Neutrophil (primary cell): ENCODE data around the gene TBL1XR1.

Experiments
- H3K27ac ChIP-seq: fragments of 200-600 bp; sonication (generic); 2 replicates; pipeline ENCODE4 v1.5.1; 2016; ENCODE audit warnings: mild to moderate bottlenecking, moderate library complexity
- H3K27me3 ChIP-seq: fragments of 200-600 bp; sonication (generic); 2 replicates; pipeline ENCODE4 v1.6.0; 2016; ENCODE audit warnings: mild to moderate bottlenecking
- H3K36me3 ChIP-seq: fragments of 200-600 bp; sonication (generic); 2 replicates; pipeline ENCODE4 v1.5.1; 2017
- H3K4me1 ChIP-seq, 2 experiments: fragments of 200-600 bp in 1 of 2; sonication (generic) in 1 of 2; 1 replicate in 1 of 2; 2 replicates in 1 of 2; pipeline versions ENCODE4 v1.5.1 to v1.6.1; 2013 to 2016; ENCODE audit warnings: low read depth in 1 of 2, low read length in 1 of 2, mild to moderate bottlenecking in 1 of 2, moderate library complexity in 1 of 2; ENCODE audit not compliant: control insufficient read depth in 1 of 2, insufficient read depth in 1 of 2
- H3K4me3 ChIP-seq, 2 experiments: fragments of 200-600 bp in 1 of 2; sonication (generic) in 1 of 2; 1 replicate in 1 of 2; 2 replicates in 1 of 2; pipeline ENCODE4 v1.5.1; 2013 to 2016; ENCODE audit warnings: low read depth in 1 of 2, low read length in 1 of 2, mild to moderate bottlenecking in 1 of 2, moderate library complexity in 1 of 2
- H3K9me3 ChIP-seq: fragments of 200-600 bp; sonication (generic); 2 replicates; pipeline ENCODE4 v1.5.1; 2016
- TF ChIP-seq, protein P1 (sequence below): fragments of 200-600 bp; sonication (generic); IDR thresholded peaks from 2 replicates; pipeline ENCODE4 v1.5.1; 2016; ENCODE audit warnings: antibody characterized with exemption

TBL1XR1 gene

DNA sequence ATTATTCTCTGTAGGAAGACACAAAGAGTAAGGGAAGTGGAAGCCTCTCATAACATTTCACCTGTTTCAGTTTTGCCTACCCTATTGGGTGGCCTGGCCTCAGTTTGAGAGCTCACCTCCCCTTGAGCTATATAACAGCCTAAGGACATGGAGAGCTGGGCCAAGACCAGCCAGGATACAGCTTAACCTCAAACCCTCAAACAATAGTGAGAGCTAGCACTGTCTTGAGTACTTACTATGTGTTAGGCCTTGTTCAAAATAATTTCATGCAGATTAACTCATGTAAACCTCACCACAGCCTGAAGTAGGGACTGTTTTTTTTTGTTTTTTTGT lies 15.0 kb upstream of the TBL1XR1 start:
- Histone ChIP-seq H3K4me1 (no peaks in the 10 kb centered on the region), H3K36me3 (no peaks in the 10 kb centered on the region), H3K27me3 (no peaks in the 10 kb centered on the region), H3K27ac (no peak overlapping the region), H3K4me3 (no peak overlapping the region), H3K9me3 (no peaks in the 10 kb centered on the region)
- TF ChIP-seq, protein P1, sequence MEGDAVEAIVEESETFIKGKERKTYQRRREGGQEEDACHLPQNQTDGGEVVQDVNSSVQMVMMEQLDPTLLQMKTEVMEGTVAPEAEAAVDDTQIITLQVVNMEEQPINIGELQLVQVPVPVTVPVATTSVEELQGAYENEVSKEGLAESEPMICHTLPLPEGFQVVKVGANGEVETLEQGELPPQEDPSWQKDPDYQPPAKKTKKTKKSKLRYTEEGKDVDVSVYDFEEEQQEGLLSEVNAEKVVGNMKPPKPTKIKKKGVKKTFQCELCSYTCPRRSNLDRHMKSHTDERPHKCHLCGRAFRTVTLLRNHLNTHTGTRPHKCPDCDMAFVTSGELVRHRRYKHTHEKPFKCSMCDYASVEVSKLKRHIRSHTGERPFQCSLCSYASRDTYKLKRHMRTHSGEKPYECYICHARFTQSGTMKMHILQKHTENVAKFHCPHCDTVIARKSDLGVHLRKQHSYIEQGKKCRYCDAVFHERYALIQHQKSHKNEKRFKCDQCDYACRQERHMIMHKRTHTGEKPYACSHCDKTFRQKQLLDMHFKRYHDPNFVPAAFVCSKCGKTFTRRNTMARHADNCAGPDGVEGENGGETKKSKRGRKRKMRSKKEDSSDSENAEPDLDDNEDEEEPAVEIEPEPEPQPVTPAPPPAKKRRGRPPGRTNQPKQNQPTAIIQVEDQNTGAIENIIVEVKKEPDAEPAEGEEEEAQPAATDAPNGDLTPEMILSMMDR, result no peak

DNA sequence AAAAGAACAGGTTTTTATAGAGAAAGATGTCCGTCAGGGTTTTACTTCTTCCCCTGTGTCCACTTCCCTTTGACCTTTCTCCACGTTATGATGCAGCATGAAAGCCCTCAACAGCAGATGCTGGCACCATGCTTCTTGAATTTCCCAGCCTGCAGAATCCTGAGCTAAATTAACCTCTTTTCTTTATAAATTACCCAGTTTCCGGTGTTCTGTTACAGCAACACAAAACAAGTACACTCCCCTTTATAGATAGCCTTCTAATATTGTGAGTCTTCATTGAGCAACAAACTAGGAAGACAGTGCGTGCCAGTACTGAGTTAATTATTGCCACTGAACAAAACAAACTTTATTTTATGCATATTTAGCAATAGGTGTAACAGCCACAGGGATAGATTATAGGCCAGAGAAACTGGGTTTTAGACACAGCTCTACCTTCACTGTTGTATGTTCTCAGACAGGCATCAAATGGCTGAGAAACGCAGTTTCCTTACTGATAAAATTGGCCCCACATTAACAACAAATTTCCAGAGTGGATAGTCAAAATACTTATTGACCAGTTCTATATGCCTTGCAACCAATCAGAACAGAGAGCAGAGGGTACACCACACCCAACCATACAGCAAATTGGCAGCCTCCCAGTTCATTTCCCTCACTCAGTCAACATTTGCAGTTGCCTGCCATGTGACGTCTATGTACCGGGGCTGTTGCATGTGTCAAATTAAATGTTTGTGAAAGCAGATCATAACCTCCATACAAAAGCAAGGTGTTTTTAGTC lies 14.4 kb upstream of the TBL1XR1 start:
- no peak overlapping the region for H3K4me3 ChIP-seq
- H3K27me3 ChIP-seq, result no peaks in the 10 kb centered on the region
- TF ChIP-seq, protein P1, result no peak
- H3K9me3 ChIP-seq, result no peaks in the 10 kb centered on the region
- H3K36me3 ChIP-seq, result no peaks in the 10 kb centered on the region
- no peaks in the 10 kb centered on the region for H3K4me1 ChIP-seq
- H3K27ac ChIP-seq, result no peak overlapping the region

DNA sequence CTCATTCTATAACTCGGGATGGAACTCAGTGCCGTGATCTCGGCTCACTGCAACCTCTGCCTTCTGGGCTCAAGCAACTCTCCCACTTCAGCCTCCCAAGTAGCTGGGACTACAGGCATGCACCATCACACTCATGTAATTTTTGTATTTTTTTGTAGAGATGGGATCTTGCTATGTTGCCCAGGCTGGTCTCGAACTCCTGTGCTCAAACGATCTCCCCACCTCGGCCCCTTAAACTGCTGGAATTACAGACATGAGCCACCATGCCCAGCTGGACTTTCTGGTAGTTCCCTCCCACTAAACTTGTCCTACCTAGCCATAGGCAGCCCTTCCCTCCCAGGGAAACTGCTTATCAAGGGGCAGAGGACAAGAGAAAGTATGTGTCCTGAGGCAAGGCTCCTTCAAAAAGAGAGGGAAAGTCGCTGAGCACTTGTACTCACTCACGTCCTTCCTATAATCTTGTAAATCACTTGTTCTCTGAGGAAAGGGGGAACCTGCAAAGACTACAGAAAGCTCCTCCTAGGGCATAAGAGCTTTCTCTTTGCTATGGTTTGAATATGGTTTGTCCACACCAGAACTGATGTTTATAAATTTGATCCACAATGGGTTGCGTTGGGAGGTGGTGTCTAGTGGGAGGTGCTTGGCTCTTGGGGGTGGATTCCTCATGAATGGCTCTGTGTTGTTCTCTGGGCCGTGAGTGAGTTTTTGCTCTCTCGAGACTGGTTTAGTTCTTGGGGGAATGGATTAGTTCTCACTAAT lies 13.6 kb upstream of the TBL1XR1 start:
- Histone ChIP-seq H3K9me3 (no peaks in the 10 kb centered on the region), H3K27me3 (no peaks in the 10 kb centered on the region), H3K36me3 (no peaks in the 10 kb centered on the region), H3K4me1 (no peaks in the 10 kb centered on the region), H3K27ac (no peak overlapping the region), H3K4me3 (no peak overlapping the region)
- TF ChIP-seq, protein P1, result no peak

DNA sequence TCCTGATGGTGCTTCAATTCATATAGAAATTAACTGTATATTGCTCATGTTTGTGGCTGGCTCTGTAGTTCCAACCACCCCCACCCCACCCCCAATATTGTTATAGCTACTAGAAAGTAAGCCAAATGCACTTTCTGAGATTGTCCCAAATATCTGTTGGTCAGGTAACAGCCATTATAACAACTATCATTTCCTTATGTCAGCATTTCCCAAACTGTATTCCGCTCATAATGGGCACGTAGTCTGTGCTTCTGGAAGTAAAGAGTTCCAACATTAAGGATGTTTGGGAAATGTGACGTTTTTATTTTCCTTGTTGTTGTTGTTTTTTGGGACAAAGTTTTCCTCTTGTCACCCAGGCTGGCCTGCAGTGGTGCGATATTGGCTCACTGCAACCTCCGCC lies 12.2 kb upstream of the TBL1XR1 start:
- H3K27me3 ChIP-seq, result no peaks in the 10 kb centered on the region
- TF ChIP-seq, protein P1, result no peak
- H3K27ac ChIP-seq, result no peak overlapping the region
- H3K9me3 ChIP-seq, result no peaks in the 10 kb centered on the region
- H3K4me3 ChIP-seq, result no peak overlapping the region
- no peaks in the 10 kb centered on the region for H3K36me3 ChIP-seq
- no peaks in the 10 kb centered on the region for H3K4me1 ChIP-seq

DNA sequence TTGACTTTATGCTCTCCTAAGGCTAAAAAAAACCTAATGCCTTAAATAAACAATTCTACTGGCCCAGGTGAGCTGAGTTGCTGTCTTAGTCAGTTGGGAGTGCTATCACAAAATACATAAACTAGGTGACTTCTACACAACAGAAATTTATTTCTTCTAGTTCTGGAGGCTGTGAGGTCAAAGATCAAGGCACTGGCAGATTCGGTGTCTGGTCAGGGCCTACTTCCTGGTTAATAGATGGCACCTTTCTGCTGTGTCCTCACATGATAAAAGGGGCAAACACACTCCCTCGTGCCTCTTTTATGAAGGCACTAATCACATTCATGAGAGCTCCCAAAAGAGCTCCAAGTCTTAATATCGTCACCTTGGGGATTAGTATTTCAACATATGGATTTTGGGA lies 11.5 kb upstream of the TBL1XR1 start:
- TF ChIP-seq, protein P1, result no peak
- Histone ChIP-seq H3K27me3 (no peaks in the 10 kb centered on the region), H3K36me3 (no peaks in the 10 kb centered on the region), H3K4me3 (no peak overlapping the region), H3K9me3 (no peaks in the 10 kb centered on the region), H3K27ac (no peak overlapping the region), H3K4me1 (no peaks in the 10 kb centered on the region)
